ENCODE data around the gene CREB3.

Gene CREB3, protein sequence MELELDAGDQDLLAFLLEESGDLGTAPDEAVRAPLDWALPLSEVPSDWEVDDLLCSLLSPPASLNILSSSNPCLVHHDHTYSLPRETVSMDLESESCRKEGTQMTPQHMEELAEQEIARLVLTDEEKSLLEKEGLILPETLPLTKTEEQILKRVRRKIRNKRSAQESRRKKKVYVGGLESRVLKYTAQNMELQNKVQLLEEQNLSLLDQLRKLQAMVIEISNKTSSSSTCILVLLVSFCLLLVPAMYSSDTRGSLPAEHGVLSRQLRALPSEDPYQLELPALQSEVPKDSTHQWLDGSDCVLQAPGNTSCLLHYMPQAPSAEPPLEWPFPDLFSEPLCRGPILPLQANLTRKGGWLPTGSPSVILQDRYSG

DNA sequence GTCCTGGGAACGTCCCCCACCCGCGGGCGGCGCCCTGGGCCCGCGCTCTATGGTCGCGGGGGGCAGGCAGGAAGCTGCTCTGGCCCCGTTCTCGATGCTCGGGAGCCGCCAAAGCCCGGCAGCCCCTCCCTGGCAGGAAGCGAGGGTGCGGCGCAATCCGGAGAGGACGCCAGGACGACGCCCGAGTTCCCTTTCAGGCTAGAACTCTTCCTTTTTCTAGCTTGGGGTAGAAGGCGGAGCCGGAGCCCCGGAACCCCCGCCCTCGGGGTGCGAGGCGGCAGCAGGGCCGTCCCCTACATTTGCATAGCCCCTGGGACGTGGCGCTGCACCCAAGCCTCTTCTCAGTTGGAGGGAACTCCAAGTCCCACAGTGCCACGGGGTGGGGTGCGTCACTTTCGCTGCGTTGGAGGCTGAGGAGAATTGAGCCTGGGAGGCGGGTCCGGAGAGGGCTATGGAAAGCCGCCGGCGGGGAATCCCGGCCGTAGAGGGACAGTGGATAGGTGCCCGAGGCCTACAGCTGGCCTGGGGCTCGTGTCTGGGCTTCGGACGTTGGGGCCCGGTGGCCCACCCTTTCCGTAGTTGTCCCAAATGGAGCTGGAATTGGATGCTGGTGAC, at the start of gene CREB3, which contains the start of gene TLN1:
TSS of gene CREB3 (plus strand) at position 482 of the 615 bp plus-strand sequence. CDS start at position 589, 107 bp downstream.
TSS of gene TLN1 (minus strand) at position 11 of the 615 bp plus-strand sequence. CDS start 6,501 bp downstream, outside the sequence.
- DNase-seq: peak; percentile 81

DNA sequence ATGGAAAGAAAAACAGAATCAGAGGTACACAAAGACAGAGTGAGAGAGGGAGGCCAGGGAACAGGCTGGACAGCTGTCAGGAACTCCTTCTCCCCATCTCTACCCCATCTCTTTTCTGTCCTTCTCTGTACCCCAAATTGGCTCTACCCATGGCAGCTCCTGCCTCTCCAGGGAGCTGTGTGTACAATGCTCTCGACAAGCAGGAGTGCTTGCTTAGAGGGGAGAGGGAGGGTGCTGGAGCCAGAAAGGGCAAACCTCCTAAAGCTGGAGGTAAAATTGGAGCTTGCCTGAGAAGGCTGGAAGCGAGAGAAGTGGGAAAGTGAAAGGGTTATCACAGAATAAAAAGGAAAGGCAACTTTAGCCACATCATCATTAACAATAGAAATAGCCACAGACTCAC, 49.1 kb upstream of the CREB3 start:
- no peak for DNase-seq

DNA sequence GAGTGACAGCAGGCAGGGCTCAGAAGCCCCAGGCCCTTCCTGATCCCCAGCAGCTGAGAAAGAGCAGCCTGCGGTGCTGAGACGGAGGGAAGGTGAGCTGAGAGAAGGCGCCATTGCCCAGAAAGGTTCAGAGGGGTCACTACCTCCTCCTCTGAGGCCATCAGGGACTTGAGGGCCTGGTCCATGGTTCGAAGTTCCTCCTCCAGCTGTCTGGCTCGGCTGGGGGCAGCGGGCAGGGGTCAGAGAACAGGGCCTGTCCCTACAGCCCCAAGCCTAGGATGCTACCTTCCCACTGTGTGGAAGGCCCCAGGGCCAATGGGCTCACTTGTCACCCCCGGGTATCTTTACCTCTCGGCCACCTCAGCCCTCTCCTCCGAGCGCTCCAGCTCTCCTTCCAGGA, 47.5 kb upstream of the CREB3 start:
- DNase-seq: no peak

DNA sequence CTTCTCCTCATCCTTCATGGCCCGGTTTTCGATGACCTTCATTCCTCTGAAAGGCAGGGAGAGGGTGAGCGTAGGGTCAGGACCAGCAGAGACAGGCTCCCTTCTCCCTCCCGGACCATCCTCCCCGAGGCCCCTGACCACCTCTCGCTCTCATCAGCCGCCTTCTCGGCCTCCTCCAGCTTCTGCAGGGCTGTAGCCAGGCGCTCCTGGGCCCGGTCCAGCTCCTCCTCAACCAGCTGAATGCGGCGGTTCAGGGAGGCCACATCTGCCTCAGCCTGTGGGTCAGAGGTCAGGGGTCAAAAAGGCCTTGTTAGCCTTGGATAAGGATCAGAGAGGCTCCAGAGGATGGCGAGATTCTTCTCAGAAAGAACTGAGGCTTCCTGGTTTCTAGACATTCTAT, 47.0 kb upstream of the CREB3 start:
- no peak for DNase-seq

DNA sequence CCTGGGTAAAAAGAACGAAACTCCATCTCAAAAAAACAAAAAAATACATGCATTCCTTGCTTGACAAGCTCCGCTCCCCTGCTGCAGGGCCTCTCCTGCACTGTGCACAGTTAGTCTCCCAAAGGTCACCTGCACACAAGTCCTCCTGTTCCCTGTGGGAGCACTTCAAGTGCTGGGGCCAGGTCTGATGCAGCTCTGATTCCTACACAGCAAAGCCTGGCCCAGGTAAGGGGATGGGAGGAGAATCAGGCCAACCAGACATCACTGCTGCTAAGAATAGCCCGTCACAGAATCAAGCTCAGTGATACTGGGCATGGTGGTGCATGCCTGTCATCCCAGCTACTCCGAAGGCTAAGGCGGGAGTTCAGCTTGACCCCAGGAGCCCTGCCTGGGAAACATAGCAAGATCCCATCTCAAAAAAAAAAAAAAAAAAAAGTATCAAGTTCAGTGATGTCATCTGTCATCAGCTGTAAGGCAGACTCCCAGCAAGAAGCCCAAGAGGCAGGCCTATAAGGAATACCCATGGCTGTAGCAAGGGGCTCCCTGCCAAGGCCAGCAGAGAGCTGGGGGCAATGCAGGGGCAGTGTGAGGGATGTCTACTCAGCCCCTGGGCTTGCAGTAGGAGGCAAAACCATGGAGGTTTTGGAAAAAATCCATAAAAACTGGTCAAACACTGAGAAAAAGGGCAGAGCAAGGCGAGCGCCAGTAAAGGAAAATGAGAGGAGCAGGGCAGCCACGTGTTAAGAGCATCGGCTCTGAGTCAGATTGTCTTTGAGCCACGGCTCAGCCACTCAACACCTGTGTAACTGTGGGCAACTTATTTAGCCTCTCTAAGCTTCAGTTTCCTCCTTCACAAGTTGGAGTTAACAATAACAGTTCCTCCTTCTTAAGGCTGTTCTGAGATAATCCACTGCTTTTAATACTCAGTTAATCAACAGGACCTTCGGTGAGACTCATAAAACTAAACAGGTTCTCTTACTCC, 46.0 kb upstream of the CREB3 start:
- no peak for DNase-seq

DNA sequence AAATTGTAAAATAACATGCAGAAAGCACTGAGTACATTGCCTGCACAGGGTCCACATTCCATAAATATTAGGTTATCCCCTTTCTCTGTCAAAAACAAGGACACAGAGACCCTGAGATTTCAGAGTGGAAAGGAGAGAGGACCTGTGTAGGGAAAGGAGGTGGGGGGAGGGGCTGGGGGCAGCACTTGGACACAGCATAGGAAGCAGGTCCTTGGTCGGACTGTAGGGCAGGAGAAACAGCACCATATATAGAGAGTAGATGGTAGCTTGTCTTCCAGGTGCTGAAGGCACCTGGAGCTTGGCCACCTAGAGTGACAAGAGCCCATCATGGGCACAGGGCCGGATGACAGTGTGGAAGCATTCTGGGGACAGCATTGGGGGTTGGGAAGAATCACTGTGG, 45.2 kb upstream of the CREB3 start:
- no peak for DNase-seq

DNA sequence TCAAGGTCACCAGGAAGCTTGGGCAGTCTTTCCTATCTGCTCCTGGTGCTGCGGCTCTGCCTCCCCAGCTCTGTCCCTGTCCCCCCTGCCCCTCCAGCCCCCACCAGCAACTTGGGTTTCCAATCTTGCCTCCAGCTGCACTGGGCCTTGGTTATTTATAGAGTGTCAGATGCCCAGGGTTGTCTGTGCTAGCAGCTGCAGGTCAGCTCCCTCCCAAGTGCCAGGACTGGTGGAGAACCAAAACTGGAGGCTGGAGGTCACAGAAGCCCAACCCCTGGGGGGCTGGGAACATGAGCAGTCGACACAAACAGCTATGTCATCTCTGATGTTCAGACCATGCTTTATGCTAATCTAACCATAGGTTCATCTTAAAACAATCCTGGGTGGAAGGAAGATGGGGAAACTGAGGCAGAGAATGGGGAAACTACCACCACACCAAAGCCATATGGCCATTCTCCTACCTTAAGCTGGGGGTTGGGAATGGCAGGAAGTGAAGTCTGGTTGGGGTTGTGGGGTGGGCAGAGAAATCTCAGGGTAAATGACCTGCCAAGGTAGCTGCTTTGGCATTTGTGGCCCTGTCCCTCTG, 44.4 kb upstream of the CREB3 start:
- DNase-seq: no peak

DNA sequence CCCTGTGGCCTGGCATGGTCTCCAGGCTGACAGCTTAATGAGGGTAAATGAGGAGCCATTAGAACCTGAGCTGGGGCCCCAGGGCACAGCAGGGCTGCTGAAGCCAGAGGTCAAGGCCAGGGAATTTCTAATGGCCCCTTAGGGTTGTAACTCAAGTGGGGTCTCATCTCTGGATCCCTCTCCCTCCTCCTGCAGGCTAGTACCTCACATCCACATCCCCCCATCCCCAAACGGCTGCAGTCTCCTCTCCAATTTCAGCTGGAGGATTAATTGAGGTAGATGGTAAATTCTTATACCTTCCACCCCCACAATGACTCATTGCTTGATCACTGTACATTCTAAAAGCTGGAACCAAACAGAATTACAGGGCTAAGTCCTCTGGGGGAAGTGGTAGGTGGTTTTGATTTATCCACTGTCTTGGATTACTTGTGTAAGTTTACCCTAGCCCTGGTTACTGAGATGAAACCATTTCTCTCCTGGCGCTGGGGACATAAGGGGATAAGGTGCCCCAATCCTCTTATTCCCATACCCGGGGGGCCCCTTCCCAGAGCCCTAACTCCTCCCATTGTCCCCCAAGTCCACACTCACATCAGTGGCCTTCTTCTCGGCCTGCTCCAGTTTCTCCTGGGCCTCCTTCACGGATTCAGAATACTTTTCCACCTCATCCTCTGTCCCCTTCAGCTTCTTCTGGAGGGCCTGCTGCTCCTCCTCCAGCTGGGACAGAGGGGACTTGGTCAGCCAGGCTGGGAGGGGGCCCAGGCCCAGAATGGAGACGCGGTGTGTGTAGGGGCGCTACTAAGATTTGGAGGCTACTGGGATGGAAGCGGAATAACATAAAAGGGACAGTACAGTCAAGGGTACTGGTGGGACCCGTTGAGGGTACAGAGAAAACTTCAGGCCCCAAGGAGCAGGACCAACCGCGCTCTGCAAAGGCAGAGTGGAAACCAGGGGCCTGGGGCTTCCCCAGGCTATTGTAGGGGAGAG, 43.6 kb upstream of the CREB3 start:
- no peak for DNase-seq

DNA sequence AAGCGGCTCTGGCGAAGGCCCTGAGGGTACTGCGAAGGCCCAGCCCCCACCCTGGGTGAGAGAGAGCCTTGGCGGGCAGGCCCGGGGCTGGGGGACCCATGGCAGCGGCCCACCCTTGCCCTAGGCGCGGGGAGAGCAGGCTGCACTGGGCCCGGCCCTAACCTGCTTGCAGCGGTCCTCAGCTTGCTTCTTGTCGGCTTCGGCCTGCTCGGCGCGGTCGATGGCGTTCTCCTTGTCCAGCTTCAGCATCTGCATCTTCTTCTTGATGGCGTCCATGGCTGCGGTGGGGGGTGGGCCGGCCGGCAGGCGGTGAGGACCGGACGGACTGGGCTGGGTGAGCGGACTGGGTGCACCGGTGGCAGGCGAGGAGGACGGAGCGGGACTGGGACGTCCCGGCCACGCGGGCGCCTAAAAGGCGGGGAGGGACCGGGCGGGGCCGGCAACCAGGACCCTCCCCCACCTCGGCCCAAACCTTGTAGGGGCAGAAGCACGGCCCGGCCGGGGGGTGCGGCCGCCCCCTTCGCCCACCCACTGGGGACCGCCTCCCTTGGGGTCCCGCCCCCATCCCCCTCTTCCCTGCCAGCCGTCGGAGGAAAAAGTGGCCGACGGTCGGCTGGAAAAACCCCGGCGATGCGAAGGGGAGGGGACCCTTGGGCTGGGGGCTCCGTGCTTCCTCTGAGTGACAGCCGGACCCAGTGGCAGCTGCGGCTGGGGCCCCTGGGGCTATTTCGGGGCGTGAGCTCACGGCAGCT, 42.7 kb upstream of the CREB3 start, which contains the start of gene TPM2:
TSS of gene TPM2 (minus strand) at position 384 of the 752 bp plus-strand sequence. CDS start at position 276, 108 bp downstream.
- no peak for DNase-seq

DNA sequence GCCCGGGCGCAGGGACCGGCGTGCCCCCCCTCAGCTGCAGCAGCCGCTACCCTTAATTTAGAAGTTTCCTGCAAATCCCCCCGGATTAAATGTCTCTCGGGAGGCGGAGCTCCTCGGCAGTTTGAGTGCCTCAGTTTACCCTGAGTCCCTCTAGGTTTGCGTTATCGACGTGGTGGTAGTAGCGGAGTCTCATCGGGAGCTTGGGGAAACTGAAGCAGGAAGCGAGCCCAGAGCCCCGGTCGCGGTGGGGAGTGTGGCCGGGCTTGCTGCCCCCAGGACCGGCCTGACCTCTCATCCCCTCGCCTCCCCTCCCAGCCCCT, 42.2 kb upstream of the CREB3 start:
- no peak for DNase-seq

DNA sequence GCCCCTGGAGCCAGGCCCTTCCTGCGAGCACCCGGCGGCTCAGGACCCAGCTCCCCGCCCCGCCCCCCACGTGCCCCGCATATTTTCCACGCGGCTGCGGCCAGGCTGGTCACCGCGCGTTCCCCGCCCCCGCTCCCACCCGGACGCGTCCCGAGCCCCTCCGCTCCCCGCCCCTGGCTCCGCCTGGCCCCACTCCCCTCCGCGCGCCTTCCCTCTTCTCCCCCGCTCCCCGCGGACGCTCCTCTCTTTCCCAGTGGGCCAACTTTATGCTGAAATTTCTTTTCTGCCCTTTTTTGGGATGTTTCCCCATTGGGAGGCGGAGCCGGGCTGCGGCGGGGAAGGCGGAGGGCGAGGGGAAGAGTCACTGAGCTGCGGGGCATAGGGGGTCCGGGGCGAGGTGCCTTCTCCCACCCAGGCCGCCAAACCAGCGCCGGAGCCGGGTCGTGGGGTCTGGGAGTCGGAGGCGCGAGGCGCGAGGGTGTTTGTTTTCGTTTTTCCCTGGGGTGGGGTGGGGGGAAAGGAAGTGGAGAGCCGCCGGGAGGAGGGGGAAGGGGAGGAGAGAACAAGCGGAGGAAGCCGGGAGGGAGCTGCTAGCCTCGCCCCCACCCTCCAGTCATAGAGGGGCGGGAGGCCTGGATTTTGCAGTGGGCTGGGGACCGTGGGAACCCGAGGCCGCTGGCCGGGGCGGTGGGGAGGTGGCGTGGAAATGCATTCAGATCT, 41.7 kb upstream of the CREB3 start:
- no peak for DNase-seq

DNA sequence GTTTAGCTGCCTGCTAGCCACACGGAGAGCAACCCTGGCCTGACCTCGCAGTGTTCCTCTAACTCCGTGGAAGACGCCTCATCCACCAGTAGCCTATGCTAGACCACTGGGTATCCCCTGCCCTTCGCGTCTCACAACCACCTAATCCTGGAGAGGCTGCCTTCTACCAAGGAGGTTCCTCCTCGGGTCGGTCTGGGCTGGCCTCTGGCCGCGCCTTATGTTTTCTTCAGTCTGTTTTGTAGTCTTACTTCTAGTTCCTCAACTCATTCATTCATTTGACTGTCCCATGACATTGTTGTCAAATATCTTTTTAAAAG, 41.2 kb upstream of the CREB3 start:
- no peak for DNase-seq

DNA sequence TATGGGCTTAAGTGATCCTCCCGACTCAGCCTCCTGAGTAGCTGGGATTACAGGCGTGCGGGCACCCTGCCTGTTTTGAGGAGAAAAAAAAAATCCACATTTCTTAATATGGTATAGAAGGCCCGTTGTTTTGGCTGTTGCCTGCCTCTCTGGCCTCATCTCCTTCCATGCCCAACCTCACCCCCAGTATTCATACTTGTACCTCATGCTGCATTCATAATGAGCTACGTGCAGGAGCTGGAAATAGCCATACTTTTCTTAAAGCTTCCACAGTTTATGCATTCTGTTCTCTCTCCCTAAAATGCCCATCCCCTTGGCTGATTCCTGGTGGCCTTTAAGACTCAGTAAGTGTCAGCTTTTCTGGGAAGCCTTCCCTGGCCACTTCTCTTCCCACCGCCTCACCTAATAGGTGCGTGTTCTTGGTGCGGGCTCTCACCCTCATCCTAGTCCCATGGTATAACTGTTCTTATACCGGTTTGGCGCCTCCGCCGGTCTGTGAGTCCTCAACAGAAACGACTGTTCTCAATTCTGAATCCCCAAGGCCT, 40.6 kb upstream of the CREB3 start:
- DNase-seq: no peak

DNA sequence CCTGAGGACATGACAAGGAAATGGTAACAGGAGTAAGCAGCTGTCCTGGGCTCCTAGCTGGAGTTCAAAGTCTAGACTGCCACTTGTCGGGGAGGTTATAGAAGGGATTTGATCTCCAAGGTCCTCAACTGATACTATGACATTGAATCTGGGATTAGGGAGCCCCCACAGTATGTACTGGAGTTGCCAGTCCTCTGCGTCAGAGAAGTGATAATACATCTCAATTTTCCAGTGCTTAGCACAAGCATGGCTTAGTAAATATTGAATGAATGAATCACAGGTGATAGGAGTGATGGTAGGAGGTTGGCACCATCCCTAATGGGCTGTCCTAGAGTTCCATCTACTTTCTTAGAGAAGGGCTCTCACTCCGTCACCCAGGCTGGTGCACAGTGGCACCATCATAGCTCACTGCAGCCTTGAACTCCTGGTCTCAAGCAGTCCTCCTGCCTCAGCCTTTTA, 36.5 kb upstream of the CREB3 start:
- DNase-seq: no peak

DNA sequence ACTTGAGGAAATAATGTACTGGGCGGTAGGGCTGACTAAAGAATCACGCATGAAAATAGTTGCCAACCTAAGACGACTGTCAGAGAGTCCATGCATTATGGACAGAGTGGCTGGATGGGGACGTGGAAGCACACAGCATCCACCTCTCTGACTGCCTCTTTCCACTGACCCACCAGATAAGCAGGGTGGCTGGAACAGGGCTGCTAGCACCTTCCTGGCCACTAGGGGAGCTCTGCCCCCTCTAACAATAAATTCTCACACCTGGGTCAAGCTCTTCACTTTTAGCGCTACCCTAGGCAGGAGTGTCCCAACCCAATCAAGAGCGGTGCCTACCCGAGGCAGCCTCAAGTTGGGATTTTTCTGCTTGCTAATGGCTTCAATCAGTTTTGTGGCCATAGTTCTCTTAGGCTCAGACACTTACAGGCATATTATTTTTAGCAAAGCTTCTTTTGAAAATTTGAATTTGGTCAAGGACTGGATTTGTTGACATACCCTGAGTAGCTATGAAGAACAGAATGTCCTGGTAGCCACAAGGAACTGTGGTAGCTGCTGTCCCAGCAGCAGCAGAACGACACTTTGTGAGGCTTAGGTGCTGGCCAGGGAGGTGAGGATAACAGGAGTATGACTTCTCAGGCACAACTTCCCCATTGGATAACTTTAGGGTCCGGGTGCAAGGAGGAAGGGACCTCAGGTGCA, 35.8 kb upstream of the CREB3 start:
- DNase-seq: no peak

DNA sequence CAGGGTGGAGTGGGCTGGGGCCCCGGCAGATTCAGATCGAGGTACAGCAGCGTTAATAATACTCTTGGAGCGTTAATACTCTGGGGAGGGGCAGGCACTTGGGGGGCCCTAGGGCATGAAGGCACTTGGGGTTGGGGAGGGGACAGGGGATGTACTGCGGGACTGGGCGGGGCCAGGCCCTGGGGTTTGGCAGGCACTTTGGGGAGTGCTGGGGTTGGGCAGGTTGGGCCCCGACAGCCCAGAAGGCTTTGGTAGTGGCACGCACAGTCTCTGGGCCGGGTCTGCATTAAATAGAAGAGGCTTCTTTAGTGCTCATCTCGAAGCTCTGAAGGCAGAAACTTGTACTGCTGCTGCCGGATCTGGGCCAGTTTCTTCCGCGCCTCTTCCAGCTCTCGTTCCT, 35.0 kb upstream of the CREB3 start:
- DNase-seq: no peak

DNA sequence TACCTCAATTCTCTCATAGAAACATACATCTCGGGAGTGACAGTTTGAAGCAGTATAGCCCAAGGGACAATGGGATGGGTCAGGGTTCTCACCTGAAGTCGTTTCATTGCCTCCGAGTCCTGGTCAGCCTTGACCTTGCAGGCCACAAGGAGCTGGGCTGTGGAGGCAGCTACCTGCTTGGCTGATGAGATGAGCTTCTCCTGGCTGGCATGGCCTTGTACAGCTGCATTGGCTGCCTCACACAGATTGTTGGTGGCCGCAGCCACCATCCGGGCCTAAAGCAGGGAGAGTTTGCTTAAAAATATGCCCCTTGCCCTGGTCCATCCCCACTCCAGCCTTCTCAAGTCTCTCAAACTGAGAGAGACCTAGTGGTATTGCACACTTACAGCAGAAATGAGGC, 34.2 kb upstream of the CREB3 start:
- DNase-seq: no peak

DNA sequence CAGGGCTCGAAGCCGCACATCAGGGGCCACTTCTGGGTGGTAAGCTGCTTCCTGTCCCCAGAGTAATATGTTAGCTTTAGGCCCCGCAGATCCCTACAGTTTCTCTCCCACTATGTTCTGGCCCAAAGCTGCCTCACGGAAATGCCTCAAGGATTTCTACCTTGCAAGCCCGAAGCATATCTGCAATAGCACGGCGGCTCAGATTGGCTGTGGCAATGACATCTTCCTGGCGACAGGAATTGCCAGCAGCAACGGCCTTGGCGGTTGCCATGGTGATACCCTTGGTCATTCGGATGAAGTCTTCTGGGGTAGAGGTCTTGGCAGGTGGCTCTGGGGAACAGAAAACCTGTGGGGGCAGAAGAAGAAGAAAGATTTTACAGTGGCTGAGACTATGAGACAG, 32.4 kb upstream of the CREB3 start:
- no peak for DNase-seq

DNA sequence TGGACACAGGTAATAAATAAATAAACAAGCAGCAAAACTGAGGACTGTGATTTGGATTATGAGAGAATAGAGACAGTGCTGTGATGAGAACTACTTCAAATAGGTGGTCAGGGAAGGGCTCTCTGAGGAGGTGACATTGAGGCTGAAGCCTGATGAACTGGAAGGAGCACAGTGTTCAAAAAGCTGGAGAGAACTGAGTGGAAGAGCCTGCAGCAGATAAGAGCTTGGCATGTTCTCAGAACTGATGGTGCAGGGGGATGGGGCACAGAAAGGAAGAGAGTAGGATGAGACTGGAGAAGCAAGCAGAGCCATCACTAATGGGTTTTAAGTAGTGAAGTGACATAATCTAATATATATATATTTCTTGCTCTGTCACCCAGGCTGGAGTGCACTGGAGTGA, 31.5 kb upstream of the CREB3 start:
- DNase-seq: no peak
